GM21619 (cell line): ENCODE results near the gene PRXL2A.

Experiments used
- ATAC-seq: cut with Tn5 transposase; IDR thresholded peaks from one replicate; pipeline ENCODE4 v1.9.1; 2021; ENCODE audit not compliant: unreplicated experiment

PRXL2A gene

DNA sequence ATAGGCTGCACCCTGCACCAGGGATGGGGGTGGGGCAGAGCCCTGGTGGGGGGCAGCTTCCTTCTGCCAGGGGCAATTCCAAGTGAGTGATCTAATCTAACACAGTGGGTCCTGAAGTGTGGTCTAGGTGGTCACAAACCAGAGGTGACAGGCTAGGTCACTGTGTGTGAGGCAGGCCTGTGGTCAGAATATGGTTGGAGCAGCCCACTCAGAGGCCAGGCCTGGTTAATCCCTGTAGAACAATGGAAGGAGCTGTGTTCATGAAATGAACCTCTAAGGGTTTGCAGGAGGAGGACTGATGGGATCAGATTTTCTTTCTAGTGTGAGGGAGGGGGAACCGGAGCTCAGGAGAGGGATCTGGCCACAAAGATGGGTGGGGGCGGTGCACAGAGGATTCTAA, 35.8 kb downstream of the PRXL2A start:
- ATAC-seq: no peak

DNA sequence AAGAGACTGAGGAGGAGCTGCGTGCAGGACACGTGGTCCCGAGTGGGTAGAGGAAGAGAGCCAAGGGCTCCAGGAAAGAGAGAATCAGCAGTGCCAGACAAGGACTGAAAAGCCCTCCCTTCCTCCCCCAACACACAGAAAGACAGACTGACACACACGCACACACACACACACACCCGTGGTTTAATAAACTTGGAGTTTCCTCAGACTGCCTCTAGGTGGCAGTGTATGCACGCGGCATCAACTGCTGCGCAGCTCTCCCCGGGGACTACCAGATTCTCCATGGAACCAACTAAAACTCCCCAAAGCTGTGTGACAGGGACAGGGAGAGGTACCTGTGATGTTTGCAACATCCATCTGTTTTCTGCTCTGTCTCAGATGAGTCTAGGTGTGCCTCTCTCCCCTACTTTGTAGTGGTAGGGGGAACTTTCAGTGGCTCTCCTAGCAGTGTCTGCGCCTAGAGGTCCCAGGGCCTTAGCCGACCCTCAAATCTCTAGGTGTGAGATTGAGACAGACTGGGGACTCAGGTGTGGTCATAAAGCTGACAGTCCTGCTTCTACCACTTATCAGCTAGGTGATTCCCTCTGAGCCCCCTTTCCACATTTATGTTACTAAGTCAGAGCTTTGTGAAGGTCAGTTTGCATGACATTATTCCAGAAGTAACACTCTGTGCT, 36.4 kb downstream of the PRXL2A start:
- ATAC-seq: peak; percentile 84

DNA sequence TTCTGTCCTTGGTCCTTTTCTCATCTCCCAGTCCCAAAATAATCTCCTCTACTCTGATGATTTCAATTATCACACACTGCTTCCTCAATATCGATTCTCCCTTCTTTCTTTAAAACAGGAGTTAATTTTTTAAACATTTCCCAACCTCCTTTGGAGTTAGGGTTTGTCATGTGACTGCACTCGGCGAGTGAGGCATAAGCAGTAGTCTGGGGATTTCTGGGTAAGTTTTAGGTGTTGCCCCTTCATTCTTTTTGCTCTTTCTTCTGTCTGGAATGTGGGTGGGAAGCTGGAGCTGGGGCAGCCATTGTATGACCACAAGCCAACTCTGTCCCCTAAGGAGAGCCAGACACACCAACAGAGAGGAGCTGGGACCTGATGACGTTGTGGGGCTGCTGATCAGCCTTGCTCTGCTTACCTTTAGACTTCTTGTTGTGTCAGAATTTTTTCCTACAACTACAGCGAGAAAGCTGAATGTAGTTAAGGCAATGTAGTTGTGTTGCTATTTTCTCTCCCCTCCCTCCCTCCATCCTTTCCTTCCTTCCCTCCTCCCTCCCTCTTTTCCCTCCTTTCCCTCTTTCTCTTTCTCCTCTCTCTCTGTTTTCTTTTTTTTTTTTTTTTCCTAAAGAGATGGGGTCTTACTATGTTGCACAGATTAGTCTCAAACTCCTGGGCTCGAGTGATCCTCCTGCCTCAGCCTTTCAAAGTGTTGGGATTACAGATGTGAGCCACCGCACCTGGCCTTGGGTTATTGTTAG, 39.3 kb downstream of the PRXL2A start:
- no peak for ATAC-seq

- no peak for ATAC-seq
Measured at GRCh38 chr10:80448209-80448942, 40.0 kb downstream of the PRXL2A start.

DNA sequence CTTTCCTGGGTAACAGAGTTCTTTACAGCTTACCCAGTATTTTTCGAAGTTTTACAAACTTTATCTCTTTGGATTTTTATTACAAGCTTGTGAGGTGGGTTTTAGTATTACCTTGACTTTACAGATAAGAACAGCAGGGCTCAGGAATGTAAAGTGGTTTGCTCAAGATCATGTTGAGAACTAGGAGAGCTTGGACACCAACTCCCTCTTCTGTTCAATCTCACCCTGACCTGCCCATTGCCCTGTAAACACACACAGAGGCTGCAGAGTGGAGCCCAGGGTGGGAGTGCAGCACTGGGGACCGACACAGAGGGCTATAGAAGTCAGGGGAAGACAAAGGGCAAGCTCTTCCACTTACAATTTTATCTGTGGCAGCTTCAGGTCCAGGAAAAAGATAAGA, 41.2 kb downstream of the PRXL2A start:
- ATAC-seq: no peak

DNA sequence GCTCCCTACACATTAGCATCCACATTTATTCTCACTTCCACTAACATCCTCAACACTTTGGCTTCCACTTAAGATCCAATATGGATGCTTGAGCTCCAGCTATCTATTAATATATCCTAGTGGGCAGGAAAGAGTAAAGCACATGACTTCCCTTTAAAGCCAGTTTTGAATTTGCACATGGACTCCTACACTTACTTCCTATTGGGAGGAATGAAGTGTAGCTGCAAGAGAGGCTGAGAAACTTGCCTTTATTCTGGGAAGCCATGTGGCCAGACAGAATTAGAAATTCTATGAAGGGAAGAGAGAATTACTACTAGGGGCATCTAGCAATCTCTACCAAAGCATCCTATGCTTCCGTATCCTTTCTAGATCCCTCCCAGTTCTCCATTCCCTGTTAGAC, 42.8 kb downstream of the PRXL2A start:
- ATAC-seq: no peak

DNA sequence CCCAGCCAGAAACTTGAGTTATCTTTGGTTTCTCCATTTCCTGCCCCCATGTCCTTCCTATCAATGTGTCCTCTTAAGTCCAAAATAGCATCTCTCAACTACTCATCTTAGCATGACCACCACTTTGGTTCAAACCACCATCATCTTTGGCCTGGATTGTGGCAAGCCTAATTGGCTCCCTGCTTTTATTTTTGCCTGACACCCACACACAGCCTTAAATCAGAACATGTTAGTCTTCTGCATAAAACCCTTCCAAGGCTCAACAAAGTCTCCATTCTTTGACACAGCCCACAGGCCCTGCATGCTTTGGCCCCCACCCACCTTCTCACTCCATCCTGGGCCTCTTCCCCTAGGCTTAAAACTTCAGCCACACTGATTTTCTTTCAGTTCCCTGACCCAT, 43.7 kb downstream of the PRXL2A start:
- no peak for ATAC-seq

DNA sequence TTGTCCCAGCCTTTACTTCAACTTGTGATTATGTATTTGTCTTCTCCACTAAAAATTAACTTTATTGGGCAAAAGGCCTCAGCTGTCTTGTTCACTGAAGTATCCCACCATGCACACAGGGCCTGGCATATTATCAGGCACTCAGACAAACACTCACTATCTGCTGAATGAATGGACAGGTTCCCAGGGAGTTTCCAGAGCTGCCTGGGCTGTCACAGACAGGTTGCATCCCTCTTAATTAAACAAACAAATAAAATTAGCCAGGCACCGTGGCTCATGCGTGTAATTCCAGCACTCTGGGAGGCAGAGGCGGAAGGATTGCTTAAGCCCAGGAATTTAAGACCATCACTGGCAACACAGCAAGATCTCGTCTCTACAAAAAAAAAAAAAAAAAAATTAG, 44.3 kb downstream of the PRXL2A start:
- ATAC-seq: no peak

DNA sequence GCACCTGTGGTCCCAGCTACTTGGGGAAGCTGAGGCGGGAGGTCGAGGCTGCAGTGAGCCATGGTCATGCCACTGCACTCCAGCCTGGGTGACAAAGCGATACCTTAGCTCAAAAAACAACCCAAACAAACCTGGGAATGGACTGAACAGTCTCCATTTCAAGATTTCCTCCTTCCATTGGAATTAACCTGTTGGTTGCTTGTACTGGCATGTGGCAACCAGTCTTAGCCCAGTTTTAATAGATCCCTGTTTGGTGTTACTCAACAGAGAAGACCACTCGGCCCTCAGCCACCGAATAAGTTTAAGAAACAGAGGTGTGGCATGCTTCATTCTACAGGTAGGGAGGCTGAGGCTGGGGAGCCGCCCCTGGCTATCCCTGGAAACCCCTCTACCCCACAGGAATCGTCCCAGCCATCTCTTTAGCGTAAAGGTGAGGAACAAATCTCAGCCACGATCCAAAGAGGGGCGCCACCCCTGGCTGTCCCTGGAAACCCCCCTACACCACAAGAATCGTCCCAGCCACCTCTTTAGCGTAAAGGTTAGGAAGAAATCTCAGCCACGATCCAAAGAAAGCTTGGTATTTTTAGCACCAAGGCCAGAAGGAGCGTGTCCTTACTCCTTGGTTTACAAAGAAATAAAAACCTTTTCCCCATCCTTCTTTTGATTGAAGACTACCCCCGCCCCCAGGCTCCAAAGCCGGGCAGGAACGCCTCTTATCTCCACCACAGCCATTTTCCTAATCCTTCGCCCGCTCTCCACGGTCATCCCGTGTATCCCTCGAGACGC, 44.9 kb downstream of the PRXL2A start:
- ATAC-seq: no peak

DNA sequence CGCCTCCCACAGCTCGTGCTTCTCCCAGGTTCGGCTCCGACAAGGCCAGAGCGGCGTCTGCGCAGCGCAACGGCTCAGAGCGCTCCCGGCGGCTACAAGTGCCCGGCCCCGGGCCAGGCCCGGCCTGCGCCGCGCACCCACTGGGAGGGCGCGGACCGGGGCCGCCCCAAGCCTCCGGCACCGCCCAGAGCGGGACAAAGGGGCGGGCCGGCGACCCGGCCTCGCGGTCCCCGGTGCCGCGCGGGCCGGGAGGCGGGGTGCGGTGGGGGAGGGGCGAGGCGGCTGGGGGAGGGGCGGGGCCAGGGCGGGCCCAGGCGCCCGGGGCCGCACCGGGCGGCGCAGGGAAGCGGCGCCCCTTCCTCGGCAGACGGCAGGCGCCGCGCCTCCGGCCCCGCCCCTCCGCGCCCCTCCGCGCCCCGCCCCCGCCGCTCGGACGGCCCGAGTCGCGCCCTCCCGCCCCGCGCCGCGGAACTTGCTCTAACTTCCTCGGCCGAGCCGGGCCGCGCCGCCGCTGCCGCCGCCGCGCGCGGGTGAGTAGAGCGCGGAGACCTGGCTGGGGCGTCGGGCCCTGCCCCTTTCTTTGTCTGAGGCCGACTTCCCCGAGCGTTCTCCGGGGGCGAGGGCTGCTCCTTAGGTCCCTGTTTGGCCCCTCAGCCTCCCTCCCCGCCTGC, 45.6 kb downstream of the PRXL2A start, which contains the start of gene TSPAN14:
TSPAN14 (plus strand) TSS at position 469 of the 671 bp plus-strand sequence. CDS start 34,924 bp downstream, outside the sequence.
- peak; percentile 49 for ATAC-seq

GRCh38 chr10:80454513-80455460, 46.4 kb downstream of the PRXL2A start:
- ATAC-seq: peak; percentile 20

DNA sequence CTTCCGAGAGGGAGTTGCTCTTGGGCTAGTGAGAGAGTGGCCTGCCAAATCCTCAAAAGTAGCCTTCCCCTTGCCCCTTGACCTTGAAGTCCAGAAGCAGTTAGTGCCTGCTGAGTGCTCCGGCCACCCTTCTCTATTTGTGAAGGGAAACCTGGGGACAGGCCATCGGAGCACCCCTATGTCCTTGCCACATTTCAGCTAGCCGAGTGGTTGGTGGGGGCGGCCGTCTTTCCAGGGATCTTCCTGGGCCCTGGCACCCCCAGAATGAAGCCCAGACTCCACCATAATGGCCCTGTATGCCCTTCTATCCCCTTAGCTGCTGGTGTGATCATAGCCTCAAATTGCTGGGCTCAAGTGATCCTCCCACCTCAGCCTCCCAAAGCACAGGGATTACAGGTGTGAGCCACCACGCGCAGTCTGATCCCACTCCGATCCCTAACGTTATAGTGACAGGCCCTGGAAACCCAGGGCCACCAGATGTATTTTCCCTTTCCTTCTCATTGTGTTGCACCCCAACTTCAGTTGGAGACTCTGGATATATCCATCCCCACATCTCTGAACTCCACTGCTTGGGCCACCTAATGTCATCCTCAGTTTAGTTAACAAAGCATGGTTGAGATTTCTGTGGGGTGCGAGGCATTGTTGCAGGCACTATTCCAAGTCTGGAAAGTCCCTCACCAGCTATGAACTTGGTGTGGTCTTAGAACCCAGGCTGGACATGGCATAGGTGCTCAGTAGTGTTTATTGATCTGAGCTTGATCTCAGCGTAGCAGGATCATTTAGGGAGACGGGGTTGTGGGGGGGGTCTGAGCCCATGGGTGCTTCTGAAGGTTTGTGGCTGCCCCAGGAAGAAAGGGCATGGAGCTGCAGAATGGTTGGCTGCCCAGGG, 47.4 kb downstream of the PRXL2A start:
- no peak for ATAC-seq

GRCh38 chr10:80457554-80458262, 49.4 kb downstream of the PRXL2A start:
- no peak for ATAC-seq

GRCh38 chr10:80458263-80458625, 49.9 kb downstream of the PRXL2A start:
- no peak for ATAC-seq

DNA sequence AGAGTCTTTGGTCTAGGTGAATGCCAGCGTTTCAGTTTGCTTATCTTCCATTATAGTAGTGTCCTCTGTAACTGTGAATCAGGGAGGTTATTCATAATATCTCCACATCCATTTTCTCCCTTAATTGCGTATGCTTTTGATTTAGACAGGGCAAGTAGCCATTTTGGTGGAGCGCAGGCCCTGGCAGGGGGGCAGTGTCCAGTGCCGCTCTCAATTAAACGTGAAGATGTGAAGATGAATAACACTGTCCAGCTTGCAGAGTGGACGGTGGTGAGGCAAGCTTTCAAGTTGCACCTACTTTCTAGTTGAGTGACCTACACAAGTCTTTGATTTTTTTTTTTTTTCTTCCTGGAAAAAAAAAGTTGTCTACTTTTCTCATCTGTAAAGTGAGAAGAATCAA, 50.3 kb downstream of the PRXL2A start:
- no peak for ATAC-seq

DNA sequence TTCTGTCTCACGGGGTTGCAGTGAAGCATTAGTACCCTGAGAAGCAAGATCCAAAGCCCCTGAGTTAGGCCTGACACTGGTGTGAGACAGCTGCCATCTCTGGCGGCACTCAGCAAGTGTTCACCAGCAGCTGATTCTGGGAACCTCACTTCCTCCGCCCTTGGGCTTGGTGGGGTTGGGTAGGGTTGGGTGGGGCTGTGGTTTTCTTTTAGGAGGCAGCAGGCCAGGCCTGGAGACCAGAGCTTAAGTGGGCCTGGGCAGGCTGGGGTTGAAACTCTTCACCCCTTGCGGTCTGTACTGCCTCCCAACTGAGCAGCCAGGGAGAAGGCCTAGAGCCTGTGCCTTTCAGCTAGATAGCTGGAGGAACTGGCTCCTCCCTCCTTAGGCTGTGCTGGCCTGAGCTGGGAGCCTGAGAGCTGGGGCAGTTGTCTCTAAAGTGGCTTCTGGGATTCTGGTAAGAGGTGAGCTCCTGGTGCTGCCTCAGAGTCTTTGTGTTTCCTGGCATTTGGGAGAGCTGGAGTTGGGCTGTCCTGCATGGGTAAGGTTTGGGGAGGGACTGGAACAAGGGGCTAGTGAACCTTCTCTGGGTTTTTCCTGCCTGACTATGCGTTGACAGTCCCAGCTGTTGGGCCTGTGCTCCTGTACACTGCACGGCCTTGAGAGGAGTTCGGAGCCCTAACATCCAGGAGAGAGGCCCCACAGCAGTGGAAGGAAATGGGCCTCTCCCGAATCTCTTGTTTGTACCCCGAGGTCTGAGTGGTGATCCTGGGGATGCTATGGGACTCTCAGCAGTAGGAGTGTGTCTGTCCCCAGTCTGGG, 50.9 kb downstream of the PRXL2A start:
- peak; percentile 41 for ATAC-seq
